ENCODE measurements around the gene GRID2.

GRCh38 chr4:93761286-93761685 lies 1457.5 kb downstream of the GRID2 start:
- no peak for TF ChIP-seq GATA2 (CRISPR knock-in tag; IDR thresholded peaks at IDR 0.05)
- TF ChIP-seq, protein P1, sequence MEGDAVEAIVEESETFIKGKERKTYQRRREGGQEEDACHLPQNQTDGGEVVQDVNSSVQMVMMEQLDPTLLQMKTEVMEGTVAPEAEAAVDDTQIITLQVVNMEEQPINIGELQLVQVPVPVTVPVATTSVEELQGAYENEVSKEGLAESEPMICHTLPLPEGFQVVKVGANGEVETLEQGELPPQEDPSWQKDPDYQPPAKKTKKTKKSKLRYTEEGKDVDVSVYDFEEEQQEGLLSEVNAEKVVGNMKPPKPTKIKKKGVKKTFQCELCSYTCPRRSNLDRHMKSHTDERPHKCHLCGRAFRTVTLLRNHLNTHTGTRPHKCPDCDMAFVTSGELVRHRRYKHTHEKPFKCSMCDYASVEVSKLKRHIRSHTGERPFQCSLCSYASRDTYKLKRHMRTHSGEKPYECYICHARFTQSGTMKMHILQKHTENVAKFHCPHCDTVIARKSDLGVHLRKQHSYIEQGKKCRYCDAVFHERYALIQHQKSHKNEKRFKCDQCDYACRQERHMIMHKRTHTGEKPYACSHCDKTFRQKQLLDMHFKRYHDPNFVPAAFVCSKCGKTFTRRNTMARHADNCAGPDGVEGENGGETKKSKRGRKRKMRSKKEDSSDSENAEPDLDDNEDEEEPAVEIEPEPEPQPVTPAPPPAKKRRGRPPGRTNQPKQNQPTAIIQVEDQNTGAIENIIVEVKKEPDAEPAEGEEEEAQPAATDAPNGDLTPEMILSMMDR (IDR thresholded peaks at IDR 0.05), result no peak
- no peak for TF ChIP-seq RCOR1 (IDR thresholded peaks at IDR 0.05; ENCODE audit: low read length)

Measured in SK-N-SH (cell line).